Activated naive CD4-positive, alpha-beta T cell treated with anti-CD3 and anti-CD28 coated beads for 36 hours (primary cell): ENCODE data around the gene SERPINA1. TPM values are rescaled to one million over a fixed set of nuclear protein-coding genes. Genes with fewer than 3 reads are reported as not detected.
A peak's percentile ranks its signal among the peaks of the same experiment; 100 is the strongest.

Experiments
- CTCF ChIA-PET: fragments of 350-600 bp; sonication (Branson Sonifier 250); formaldehyde crosslinking; loops from one replicate; lab custom pipeline; 2021; ENCODE audit warnings: antibody characterized with exemption; lab: Charles Lee
- DNase-seq: peaks from one replicate; pipeline ENCODE4 v3.0.0-alpha.2; 2020
- H3K27ac Mint-ChIP-seq: one replicate; pipeline ENCODE4 v1.8.0; 2021; ENCODE audit warnings: mild to moderate bottlenecking, mixed read lengths
- H3K27me3 Mint-ChIP-seq: one replicate; pipeline ENCODE4 v1.8.0; 2021; ENCODE audit warnings: low read depth, mixed read lengths
- H3K36me3 Mint-ChIP-seq: one replicate; pipeline ENCODE4 v1.8.0; 2021; ENCODE audit warnings: low read depth, mixed read lengths
- H3K4me1 Mint-ChIP-seq: one replicate; pipeline ENCODE4 v1.8.0; 2021; ENCODE audit warnings: low read depth, mixed read lengths
- H3K4me3 Mint-ChIP-seq: one replicate; pipeline ENCODE4 v1.8.0; 2021; ENCODE audit warnings: mild to moderate bottlenecking, moderate library complexity, mixed read lengths
- H3K9me3 Mint-ChIP-seq: one replicate; pipeline ENCODE4 v1.8.0; 2021; ENCODE audit warnings: mixed read lengths
- intact Hi-C: fragments of 100-400 bp; cut with micrococcal nuclease; formaldehyde crosslinking; loops from one replicate; pipeline ENCODE4 v1.15.1; 2023
- total RNA-seq, 2 experiments: library from RNA; stranded (reverse); gene quantifications; one replicate each; pipeline ENCODE4 v1.2.3, GENCODE V29; 2021

SERPINA1 gene
- total RNA-seq, 2 experiments from 2014 or later, result 3.1 to 4.3 TPM

GRCh38 chr14:94387051-94388026, 1.1 kb downstream of the SERPINA1 start:
- H3K4me3 Mint-ChIP-seq, result no peak overlapping the region
- no peak overlapping the region for H3K27ac Mint-ChIP-seq
- CTCF ChIA-PET, result interaction anchor here (1.0 to 1.1 kb wide), 2 partner anchors 20 to 99 kb away, joined by 3 read pairs; no protein-coding TSS in a partner anchor
- H3K9me3 Mint-ChIP-seq, result no peaks in the 10 kb centered on the region
- H3K36me3 Mint-ChIP-seq, result no peaks in the 10 kb centered on the region
- intact Hi-C loops, result no loop called here
- DNase-seq, result no peak
- peaks cover 18% of the 10 kb centered on the region for H3K4me1 Mint-ChIP-seq
- H3K27me3 Mint-ChIP-seq, result no peaks in the 10 kb centered on the region

DNA sequence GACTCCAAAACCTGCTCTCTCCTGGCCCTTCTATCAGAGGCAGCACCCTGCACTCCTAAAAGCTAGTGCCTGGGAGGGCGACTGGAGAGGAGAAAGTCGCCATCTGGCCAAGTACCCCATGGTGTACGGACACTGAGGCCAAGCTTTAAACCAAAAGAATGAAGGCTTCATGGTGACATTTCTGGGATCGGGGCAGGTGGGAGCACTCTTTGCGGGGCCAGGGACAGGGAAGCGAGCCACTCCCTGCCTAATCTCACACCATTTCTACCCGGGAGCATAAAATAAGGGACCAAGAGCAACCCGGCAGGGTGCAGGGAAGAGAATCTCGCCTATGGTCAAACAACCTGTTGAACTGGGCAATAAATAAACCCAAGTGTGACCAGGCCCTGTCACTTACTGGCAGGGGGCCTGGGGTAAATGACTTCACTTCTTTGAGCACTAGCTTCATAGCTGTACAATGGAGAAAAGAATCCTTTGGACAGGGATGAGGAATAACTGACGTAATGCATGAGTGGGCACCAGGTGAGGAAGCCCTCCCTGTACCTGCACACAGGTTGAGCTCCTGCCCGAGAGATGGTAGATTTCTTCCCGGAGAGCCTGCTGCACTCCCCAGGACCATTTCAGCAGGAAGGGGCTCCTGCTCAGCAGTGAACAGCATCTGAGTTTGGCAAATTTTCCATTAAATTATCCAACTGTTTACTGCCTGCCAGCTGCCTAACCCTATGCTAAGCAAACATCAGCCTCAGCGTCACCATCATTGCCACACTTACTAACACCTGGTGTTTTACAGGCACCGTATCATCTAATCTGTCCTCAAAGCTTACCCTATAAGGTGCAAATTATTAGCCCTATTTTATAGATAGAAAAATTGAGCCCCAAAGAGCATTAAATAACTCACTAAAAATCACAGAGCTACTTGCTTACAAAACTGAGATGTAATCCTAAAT, 2.0 kb downstream of the SERPINA1 start:
- no peak overlapping the region for H3K27ac Mint-ChIP-seq
- H3K27me3 Mint-ChIP-seq, result no peaks in the 10 kb centered on the region
- no peaks in the 10 kb centered on the region for H3K9me3 Mint-ChIP-seq
- H3K4me1 Mint-ChIP-seq, result peaks cover 8% of the 10 kb centered on the region
- CTCF ChIA-PET, result interaction anchor here (1.0 to 1.1 kb wide), 2 partner anchors 19 to 100 kb away, joined by 3 read pairs; no protein-coding TSS in a partner anchor
- DNase-seq, result no peak
- intact Hi-C loops, result no loop called here
- no peak overlapping the region for H3K4me3 Mint-ChIP-seq
- H3K36me3 Mint-ChIP-seq, result no peaks in the 10 kb centered on the region

GRCh38 chr14:94385553-94386057, 2.8 kb downstream of the SERPINA1 start:
- Mint-ChIP-seq H3K4me3 (no peak overlapping the region), H3K27ac (no peak overlapping the region), H3K36me3 (no peaks in the 10 kb centered on the region), H3K9me3 (no peaks in the 10 kb centered on the region), H3K4me1 (peaks cover 5% of the 10 kb centered on the region), H3K27me3 (peaks cover 1% of the 10 kb centered on the region)
- intact Hi-C loops, result no loop called here
- CTCF ChIA-PET, result no interaction called here
- DNase-seq, result no peak

DNA sequence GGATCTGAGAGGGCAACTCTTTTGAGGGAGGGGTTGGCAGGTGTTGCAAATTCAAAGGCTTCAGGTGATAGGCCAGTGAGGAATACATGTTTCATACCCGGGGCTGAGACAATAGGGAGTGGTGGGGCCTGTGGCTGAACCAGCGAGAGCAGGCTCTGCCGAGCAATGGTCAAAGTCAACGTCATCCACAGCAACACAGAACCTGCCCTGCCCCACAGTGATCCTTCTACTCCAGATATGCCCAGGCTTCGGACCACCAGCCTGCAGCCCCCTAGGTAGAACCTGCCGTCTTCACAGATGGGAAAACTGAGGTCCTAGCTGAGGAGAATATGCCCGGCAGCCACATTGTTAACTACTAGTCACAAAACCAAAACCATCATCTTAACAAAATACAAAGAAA, 4.1 kb downstream of the SERPINA1 start:
- Mint-ChIP-seq H3K4me1 (peaks cover 11% of the 10 kb centered on the region), H3K9me3 (no peaks in the 10 kb centered on the region), H3K27me3 (peaks cover 1% of the 10 kb centered on the region), H3K27ac (no peak overlapping the region), H3K36me3 (no peaks in the 10 kb centered on the region), H3K4me3 (no peak overlapping the region)
- CTCF ChIA-PET, result no interaction called here
- no peak for DNase-seq
- intact Hi-C loops, result no loop called here

DNA sequence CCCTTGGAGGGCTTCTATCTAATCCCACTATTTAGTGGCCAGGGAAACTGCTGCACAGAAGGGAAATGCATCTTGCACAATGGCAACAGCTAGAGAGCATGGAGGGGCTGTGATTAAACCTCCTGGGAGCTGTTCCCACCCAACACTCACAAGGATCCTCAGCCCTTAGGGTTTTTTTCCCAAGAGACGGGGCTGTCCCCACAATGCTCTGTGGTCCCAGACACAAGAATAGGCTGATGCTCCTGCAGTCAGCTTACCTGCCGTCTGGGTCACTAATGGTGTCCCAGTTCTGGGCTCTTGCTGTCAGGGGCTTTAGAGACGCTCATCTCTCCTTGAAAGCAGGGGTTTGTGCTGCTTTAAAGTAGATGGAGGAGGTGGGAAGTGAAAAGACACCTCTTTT, 4.6 kb downstream of the SERPINA1 start:
- Mint-ChIP-seq H3K4me1 (peaks cover 12% of the 10 kb centered on the region), H3K4me3 (no peak overlapping the region), H3K27me3 (peaks cover 1% of the 10 kb centered on the region), H3K9me3 (no peaks in the 10 kb centered on the region), H3K36me3 (no peaks in the 10 kb centered on the region), H3K27ac (no peak overlapping the region)
- intact Hi-C loops, result no loop called here
- CTCF ChIA-PET, result no interaction called here
- no peak for DNase-seq

DNA sequence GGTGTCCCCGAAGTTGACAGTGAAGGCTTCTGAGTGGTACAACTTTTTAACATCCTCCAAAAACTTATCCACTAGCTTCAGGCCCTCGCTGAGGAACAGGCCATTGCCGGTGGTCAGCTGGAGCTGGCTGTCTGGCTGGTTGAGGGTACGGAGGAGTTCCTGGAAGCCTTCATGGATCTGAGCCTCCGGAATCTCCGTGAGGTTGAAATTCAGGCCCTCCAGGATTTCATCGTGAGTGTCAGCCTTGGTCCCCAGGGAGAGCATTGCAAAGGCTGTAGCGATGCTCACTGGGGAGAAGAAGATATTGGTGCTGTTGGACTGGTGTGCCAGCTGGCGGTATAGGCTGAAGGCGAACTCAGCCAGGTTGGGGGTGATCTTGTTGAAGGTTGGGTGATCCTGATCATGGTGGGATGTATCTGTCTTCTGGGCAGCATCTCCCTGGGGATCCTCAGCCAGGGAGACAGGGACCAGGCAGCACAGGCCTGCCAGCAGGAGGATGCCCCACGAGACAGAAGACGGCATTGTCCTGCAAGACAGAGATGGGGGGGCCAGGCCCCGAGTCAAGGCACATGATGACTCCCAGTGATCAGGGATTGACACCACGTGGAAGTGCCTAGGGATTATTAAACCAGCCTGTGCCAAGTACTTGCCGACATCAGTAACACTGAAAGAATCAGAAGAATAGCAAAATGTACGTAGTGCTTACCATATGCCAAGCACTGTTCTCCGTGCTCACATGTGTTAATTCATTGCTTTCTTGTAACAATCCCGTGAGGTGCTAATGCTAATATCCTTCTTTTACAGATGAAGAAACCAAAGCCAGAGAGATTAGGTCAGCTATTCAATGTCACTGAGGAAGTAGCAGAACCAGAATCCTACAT, 5.4 kb downstream of the SERPINA1 start:
- Mint-ChIP-seq H3K27ac (no peak overlapping the region), H3K4me1 (peaks cover 12% of the 10 kb centered on the region), H3K9me3 (no peaks in the 10 kb centered on the region), H3K4me3 (no peak overlapping the region), H3K27me3 (peaks cover 1% of the 10 kb centered on the region), H3K36me3 (no peaks in the 10 kb centered on the region)
- DNase-seq, result no peak
- intact Hi-C loops, result no loop called here
- CTCF ChIA-PET, result no interaction called here

DNA sequence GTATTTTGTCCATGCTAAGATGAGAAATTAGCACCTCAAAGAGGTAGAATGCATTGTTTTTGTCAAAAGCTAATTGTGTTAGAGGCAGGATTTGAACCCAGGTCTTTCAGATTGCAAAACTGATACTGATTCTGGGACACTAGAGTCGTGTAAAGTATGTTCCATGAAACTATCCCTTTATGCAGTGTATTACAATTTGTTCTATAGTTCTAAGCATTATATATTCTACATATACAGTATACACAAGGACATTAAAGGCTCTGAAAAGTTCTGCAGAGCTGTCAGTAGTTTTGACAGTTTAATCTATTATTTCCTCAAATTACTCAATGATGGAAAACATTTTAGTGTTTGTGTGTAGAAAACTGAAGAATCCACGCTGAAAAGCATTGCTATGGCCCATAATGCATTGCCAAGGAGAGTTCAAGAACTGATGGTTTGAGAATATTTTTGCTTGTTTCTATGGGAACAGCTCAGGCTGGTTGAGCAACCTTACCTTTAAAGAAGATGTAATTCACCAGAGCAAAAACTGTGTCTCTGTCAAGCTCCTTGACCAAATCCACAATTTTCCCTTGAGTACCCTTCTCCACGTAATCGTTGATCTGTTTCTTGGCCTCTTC, 6.2 kb downstream of the SERPINA1 start:
- Mint-ChIP-seq H3K9me3 (no peaks in the 10 kb centered on the region), H3K4me3 (no peak overlapping the region), H3K4me1 (peaks cover 12% of the 10 kb centered on the region), H3K36me3 (no peaks in the 10 kb centered on the region), H3K27ac (no peak overlapping the region), H3K27me3 (peaks cover 4% of the 10 kb centered on the region)
- CTCF ChIA-PET, result no interaction called here
- no peak for DNase-seq
- intact Hi-C loops, result no loop called here

- peaks cover 4% of the 10 kb centered on the region for H3K27me3 Mint-ChIP-seq
- peaks cover 13% of the 10 kb centered on the region for H3K4me1 Mint-ChIP-seq
- H3K9me3 Mint-ChIP-seq, result no peaks in the 10 kb centered on the region
- no peak overlapping the region for H3K4me3 Mint-ChIP-seq
- CTCF ChIA-PET, result interaction anchor here (0.9 kb wide), 1 partner anchor 20 kb away, joined by 3 read pairs; no protein-coding TSS in a partner anchor
- DNase-seq, result no peak
- H3K36me3 Mint-ChIP-seq, result no peaks in the 10 kb centered on the region
- peak overlapping the region; percentile 68 for H3K27ac Mint-ChIP-seq
- intact Hi-C loops, result no loop called here
Observed at GRCh38 chr14:94381149-94382030, 7.0 kb downstream of the SERPINA1 start.

- intact Hi-C loops, result no loop called here
Observed at GRCh38 chr14:94380225-94381148, 7.9 kb downstream of the SERPINA1 start.

More at GRCh38 chr14:94380225-94381148, 7.9 kb downstream of the SERPINA1 start:
- Mint-ChIP-seq H3K9me3 (no peaks in the 10 kb centered on the region), H3K4me3 (no peak overlapping the region), H3K4me1 (peaks cover 13% of the 10 kb centered on the region), H3K36me3 (no peaks in the 10 kb centered on the region), H3K27me3 (peaks cover 4% of the 10 kb centered on the region), H3K27ac (peak overlapping the region; percentile 68)
- DNase-seq, result peak; percentile 49
- CTCF ChIA-PET, result no interaction called here
